Endothelial cell of umbilical vein (primary cell): Measurements from ENCODE around the gene SCAP. TPM values are rescaled to one million over a fixed set of nuclear protein-coding genes. Genes with fewer than 3 reads are reported as not detected.

ENCODE experiments used
- BruUV-seq: library from RNA; stranded (reverse); fragments of 400-500 nt; replicated peaks from 2 replicates; lab custom pipeline; 2021; lab: Mats Ljungman, UMichigan
- CTCF ChIA-PET: fragments of 300-600, 350-600 bp; sonication (Branson Sonifier 250); formaldehyde crosslinking; loops from one replicate; lab custom pipeline; 2021; ENCODE audit warnings: antibody characterized with exemption, inconsistent platforms; lab: Charles Lee
- POLR2A ChIA-PET: fragments of 300-600, 350-600 bp; sonication (Branson Sonifier 250); formaldehyde crosslinking; loops from one replicate; lab custom pipeline; 2021; ENCODE audit warnings: antibody characterized with exemption, inconsistent platforms; lab: Charles Lee
- DNase-seq: peaks from one replicate; pipeline ENCODE4 v3.0.0-alpha.2; 2011; ENCODE audit warnings: low read depth, low spot score
- FAIRE-seq: peaks from 2 replicates; lab custom pipeline; 2011; peaks lifted over from hg19 to GRCh38; lab: Jason Lieb, UNC
- H2AFZ ChIP-seq: 2 replicates; pipeline ENCODE4 v1.6.0; 2012; ENCODE audit warnings: low read depth, low read length, control low read depth, inconsistent platforms
- H3K27ac ChIP-seq: 2 replicates; pipeline ENCODE4 v1.5.1; 2011; ENCODE audit warnings: low read depth, mild to moderate bottlenecking, control low read depth, low read length, moderate library complexity; ENCODE audit not compliant: insufficient read depth
- H3K27me3 ChIP-seq, 2 experiments: 2 replicates each; pipeline versions ENCODE4 v1.6.0 to v1.6.1; 2011; ENCODE audit warnings: low read length in 2 of 2, mixed read lengths in 1 of 2; ENCODE audit not compliant: control insufficient read depth in 2 of 2, insufficient read depth in 2 of 2
- H3K36me3 ChIP-seq, 2 experiments: 2 replicates in 1 of 2; 3 replicates in 1 of 2; pipeline ENCODE4 v1.5.1; 2011; ENCODE audit warnings: low read length in 2 of 2, mild to moderate bottlenecking in 1 of 2, moderate library complexity in 1 of 2; ENCODE audit not compliant: control insufficient read depth in 2 of 2, insufficient read depth in 2 of 2; ENCODE audit errors: extremely low read depth in 1 of 2
- H3K4me1 ChIP-seq: 3 replicates; pipeline ENCODE4 v1.5.1; 2011; ENCODE audit warnings: mild to moderate bottlenecking, low read length; ENCODE audit not compliant: control insufficient read depth, insufficient read depth; ENCODE audit errors: extremely low read depth
- H3K4me2 ChIP-seq: 2 replicates; pipeline ENCODE4 v1.6.1; 2011; ENCODE audit warnings: low read length, control low read depth, mixed read lengths; ENCODE audit not compliant: insufficient read depth
- H3K4me3 ChIP-seq, 3 experiments: fragments of 200-600 bp in 1 of 3; sonication (generic), shearing (Covaris generic) in 1 of 3; replicated peaks in 1 of 3; 2 replicates each; pipeline ENCODE4 v1.5.1; 2011 to 2016; ENCODE audit warnings: control low read depth in 3 of 3, low read length in 3 of 3, mild to moderate bottlenecking in 2 of 3, inconsistent platforms in 1 of 3, low read depth in 1 of 3, moderate library complexity in 1 of 3; ENCODE audit not compliant: insufficient read depth in 1 of 3
- H3K79me2 ChIP-seq: 2 replicates; pipeline ENCODE4 v1.6.0; 2012; ENCODE audit warnings: low read length, inconsistent platforms; ENCODE audit not compliant: control insufficient read depth, insufficient read depth
- H3K9ac ChIP-seq: replicated peaks from 2 replicates; pipeline ENCODE3; 2011; ENCODE audit warnings: low read length, control low read depth; ENCODE audit not compliant: insufficient read depth; ENCODE audit errors: extremely low read depth
- H3K9me1 ChIP-seq: replicated peaks from 3 replicates; pipeline ENCODE4 v1.6.0; 2011; ENCODE audit warnings: mild to moderate bottlenecking, low read length; ENCODE audit not compliant: control insufficient read depth, insufficient read depth; ENCODE audit errors: extremely low read depth
- H3K9me3 ChIP-seq: replicated peaks from 2 replicates; pipeline ENCODE4 v1.5.1; 2012; ENCODE audit warnings: low read length, inconsistent platforms; ENCODE audit not compliant: control insufficient read depth, insufficient read depth
- H4K20me1 ChIP-seq: replicated peaks from 2 replicates; pipeline ENCODE3; 2011; ENCODE audit warnings: mild to moderate bottlenecking, low read length; ENCODE audit not compliant: control insufficient read depth, insufficient read depth; ENCODE audit errors: extremely low read depth
- EZH2 ChIP-seq: IDR thresholded peaks from 2 replicates; pipeline ENCODE4 v1.6.1; 2012; ENCODE audit warnings: borderline replicate concordance, low read depth, mild to moderate bottlenecking, moderate library complexity, low read length, inconsistent platforms; ENCODE audit not compliant: severe bottlenecking
- FOS ChIP-seq: IDR thresholded peaks from 2 replicates; pipeline ENCODE4 v1.6.1; 2011; ENCODE audit warnings: mild to moderate bottlenecking, low read length, moderate library complexity, borderline replicate concordance; ENCODE audit not compliant: insufficient read depth
- GATA2 ChIP-seq: IDR thresholded peaks from 2 replicates; pipeline ENCODE4 v1.7.0; 2011; ENCODE audit warnings: low read depth, mild to moderate bottlenecking, moderate library complexity, mixed read lengths, low read length; ENCODE audit not compliant: insufficient read length, insufficient read depth
- JUN ChIP-seq: IDR thresholded peaks from 2 replicates; pipeline ENCODE4 v1.6.1; 2011; ENCODE audit warnings: borderline replicate concordance, low read depth; ENCODE audit not compliant: insufficient read length, insufficient read depth
- MYC ChIP-seq: IDR thresholded peaks from one replicate; pipeline ENCODE4 v1.6.1; 2011; ENCODE audit warnings: mild to moderate bottlenecking, low read depth, low read length
- POLR2A ChIP-seq: IDR thresholded peaks from 2 replicates; pipeline ENCODE4 v1.6.1; 2012; ENCODE audit warnings: low read depth, mild to moderate bottlenecking, control low read depth, low read length
- POLR2AphosphoS5 ChIP-seq: IDR thresholded peaks from 2 replicates; pipeline ENCODE4 v1.6.1; 2012; ENCODE audit warnings: low read depth, mild to moderate bottlenecking, control low read depth, low read length, moderate library complexity; ENCODE audit not compliant: insufficient read depth
- dilution Hi-C: fragments of 300-500 bp; cut with MboI; formaldehyde crosslinking; loops from one replicate; pipeline ENCODE4 v1.15.0; 2019; ENCODE audit warnings: low sequenced_read_pairs; ENCODE audit not compliant: extremely low pct_ligation_motif_present
- intact Hi-C: fragments of 100-400 bp; cut with micrococcal nuclease; formaldehyde crosslinking; loops from one replicate; pipeline ENCODE4 v1.10.0; 2022
- polyA plus RNA-seq, 4 experiments: library from polyadenylated mRNA; depleted of rRNA in 3 of 4; stranded (reverse) in 3 of 4; unstranded in 1 of 4; fragments of >200 nt; gene quantifications; 2 replicates each; pipeline versions ENCODE4 v1.2.1 to v1.2.3, GENCODE V29; 2011 to 2012; ENCODE audit warnings: missing spikeins in 1 of 4
- total RNA-seq: library from RNA; stranded (reverse); gene quantifications from 2 replicates; pipeline ENCODE4 v1.2.3, GENCODE V29; 2021
- TF ChIP-seq, protein P1 (sequence below): IDR thresholded peaks from 2 replicates; pipeline ENCODE4 v1.6.1; 2011; ENCODE audit not compliant: insufficient read depth, insufficient read length
- TF ChIP-seq, protein P2 (sequence below), 2 donors: IDR thresholded peaks; 1 replicate in 1 of 2; 2 replicates in 1 of 2; pipeline ENCODE4 v1.5.1; 2011; ENCODE audit warnings: low read length in 2 of 2, mild to moderate bottlenecking in 2 of 2, moderate library complexity in 2 of 2, control low read depth in 1 of 2, inconsistent platforms in 1 of 2, low read depth in 1 of 2; ENCODE audit not compliant: insufficient read depth in 1 of 2; ENCODE audit errors: extremely low read depth in 1 of 2

SCAP gene
- total and polyA plus RNA-seq, 2 donors (not counting 3 experiments of a cell fraction or from before 2014, with no cell fraction given): 34.7 to 59.0 TPM

DNA sequence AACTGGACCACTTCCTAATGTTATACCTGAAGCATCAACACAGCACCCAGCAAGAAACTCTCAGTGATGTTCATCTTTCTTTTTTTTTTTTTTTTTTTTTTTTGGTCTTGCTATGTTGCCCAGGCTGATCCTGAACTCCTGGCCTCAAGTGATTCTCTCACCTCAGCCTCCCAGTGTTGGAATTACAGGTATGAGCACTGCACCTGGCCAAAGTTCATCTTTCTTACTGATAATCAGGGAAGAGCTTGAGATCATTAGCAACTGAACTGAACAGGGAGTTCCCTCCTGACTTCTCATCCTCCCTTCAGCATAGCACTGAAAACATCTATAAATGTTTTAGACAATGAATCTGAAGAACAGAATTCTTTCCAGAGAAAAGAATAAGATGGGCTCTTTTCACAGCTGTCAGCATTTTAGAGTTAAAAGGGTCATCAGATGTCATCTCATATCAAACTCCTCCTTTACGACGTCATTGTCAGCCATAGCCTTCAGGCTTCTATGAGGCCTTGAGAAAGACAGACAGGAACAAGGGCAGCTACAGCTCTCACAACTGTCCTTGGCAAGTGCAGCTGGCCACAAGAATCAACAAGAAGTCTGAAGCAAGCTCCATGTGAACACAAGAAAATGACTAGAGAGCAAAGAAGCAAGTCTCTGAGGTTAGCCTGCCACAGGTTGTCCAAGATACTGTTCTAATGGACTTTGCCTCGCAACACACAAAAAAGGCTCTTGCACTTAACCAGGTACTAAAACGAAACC, 33.8 kb downstream of the SCAP start:
- Histone ChIP-seq H2AFZ (no peak overlapping the region), H3K79me2 (no peaks in the 10 kb centered on the region), H3K36me3 (peaks cover 0 to 2% of the 10 kb centered on the region in 2 experiments), H3K9ac (no peak overlapping the region), H3K9me3 (no peaks in the 10 kb centered on the region), H3K27ac (no peak overlapping the region), H3K4me2 (no peak overlapping the region), H4K20me1 (no peaks in the 10 kb centered on the region), H3K4me3 (no peak overlapping the region), H3K27me3 (no peaks in the 10 kb centered on the region), H3K4me1 (no peaks in the 10 kb centered on the region), H3K9me1 (no peaks in the 10 kb centered on the region)
- intact Hi-C loops: loop anchor here (2.0 kb wide), 1 partner anchor 49 kb away; no protein-coding TSS in a partner anchor
- no TSS peak for BruUV-seq
- CTCF ChIA-PET: interaction anchor here (0.7 to 1.8 kb wide), 2 partner anchors 34 to 157 kb away, joined by 3 to 6 read pairs; partner anchors contain the start of gene SCAP
- dilution Hi-C loops: no loop called here
- no peak for DNase-seq
- FAIRE-seq: no peak
- POLR2A ChIA-PET: interaction anchor here (0.7 to 0.8 kb wide), 2 partner anchors 61 to 341 kb away, joined by 3 to 7 read pairs; partner anchors contain the start of gene PTPN23
- no peak for TF ChIP-seq POLR2AphosphoS5
- TF ChIP-seq MYC: no peak
- TF ChIP-seq, protein P1, sequence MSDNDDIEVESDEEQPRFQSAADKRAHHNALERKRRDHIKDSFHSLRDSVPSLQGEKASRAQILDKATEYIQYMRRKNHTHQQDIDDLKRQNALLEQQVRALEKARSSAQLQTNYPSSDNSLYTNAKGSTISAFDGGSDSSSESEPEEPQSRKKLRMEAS: no peak
- TF ChIP-seq GATA2: no peak
- no peak for TF ChIP-seq POLR2A
- TF ChIP-seq FOS: no peak
- TF ChIP-seq, protein P2, sequence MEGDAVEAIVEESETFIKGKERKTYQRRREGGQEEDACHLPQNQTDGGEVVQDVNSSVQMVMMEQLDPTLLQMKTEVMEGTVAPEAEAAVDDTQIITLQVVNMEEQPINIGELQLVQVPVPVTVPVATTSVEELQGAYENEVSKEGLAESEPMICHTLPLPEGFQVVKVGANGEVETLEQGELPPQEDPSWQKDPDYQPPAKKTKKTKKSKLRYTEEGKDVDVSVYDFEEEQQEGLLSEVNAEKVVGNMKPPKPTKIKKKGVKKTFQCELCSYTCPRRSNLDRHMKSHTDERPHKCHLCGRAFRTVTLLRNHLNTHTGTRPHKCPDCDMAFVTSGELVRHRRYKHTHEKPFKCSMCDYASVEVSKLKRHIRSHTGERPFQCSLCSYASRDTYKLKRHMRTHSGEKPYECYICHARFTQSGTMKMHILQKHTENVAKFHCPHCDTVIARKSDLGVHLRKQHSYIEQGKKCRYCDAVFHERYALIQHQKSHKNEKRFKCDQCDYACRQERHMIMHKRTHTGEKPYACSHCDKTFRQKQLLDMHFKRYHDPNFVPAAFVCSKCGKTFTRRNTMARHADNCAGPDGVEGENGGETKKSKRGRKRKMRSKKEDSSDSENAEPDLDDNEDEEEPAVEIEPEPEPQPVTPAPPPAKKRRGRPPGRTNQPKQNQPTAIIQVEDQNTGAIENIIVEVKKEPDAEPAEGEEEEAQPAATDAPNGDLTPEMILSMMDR (IDR thresholded peaks at IDR 0.05; ENCODE audit: extremely low read depth in 1 of 2, insufficient read depth in 1 of 2, low read depth in 1 of 2, low read length in 2 of 2): no peak
- TF ChIP-seq EZH2: no peak
- no peak for TF ChIP-seq JUN
